ENCODE measurements around the gene FAAP20.

Gene FAAP20

DNA sequence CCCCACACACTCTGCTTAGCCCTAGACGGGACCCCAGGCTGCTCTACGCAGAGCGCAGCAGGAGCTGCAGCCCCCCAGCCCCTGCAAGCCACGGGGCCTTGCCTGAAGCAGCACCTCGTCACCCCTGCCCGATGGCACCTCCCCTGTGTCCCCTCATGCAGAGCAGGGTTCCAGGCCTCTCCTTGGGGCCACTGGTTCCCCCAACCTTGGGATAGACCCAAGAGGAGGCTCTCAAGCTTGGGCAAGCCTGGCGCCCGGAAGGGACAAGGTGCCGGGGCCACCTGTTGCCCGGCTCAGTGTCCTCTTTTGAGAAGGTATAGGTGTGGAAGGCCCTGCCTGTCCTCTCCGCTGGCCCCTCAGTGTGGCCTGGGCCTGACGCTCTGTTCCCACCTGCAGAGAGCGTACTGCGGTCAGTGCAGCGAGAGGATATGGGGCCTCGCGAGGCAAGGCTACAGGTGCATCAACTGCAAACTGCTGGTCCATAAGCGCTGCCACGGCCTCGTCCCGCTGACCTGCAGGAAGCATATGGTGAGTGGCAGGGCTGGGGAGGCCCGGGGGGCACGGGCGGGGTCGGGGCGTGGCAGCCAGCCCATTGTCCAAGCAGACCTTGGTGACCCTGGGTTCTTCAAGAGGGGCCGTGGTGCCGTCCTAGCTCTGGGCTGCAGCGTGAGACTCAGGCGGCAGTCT, 50.6 kb downstream of the FAAP20 start:
- no peak for DNase-seq
- Histone ChIP-seq H2BK15ac (ENCODE audit: low read depth, poor library complexity, severe bottlenecking) (no peak overlapping the region), H2AFZ (ENCODE audit: low read depth, low read length) (no peak overlapping the region), H3K4me2 (ENCODE audit: low read length, poor library complexity, severe bottlenecking) (no peak overlapping the region), H3K14ac (ENCODE audit: low read length in 2 of 2) (no peak overlapping the region), H3K27me3 (ENCODE audit: control insufficient read depth in 1 of 2, insufficient read depth in 1 of 2, low read length in 2 of 2) (peaks cover 0 to 26% of the 10 kb centered on the region in 2 experiments), H3K4ac (ENCODE audit: low read depth in 1 of 2, low read length in 2 of 2) (no peak overlapping the region), H2BK5ac (ENCODE audit: low read depth, low read length, poor library complexity, severe bottlenecking) (no peak overlapping the region), H3K4me3 (ENCODE audit: insufficient read depth in 1 of 2, low read depth in 1 of 2, low read length in 2 of 2) (no peak overlapping the region), H3K4me1 (ENCODE audit: control insufficient read depth, insufficient read depth, low read depth, low read length) (peaks cover 5% of the 10 kb centered on the region), H3K27ac (ENCODE audit: low read length, poor library complexity, severe bottlenecking) (no peak overlapping the region), H3K79me1 (replicated peaks; ENCODE audit: low read length, poor library complexity, severe bottlenecking) (no peaks in the 10 kb centered on the region), H3K9ac (ENCODE audit: low read length) (no peak overlapping the region), H2AK5ac (ENCODE audit: low read length, severe bottlenecking) (no peak overlapping the region), H4K8ac (ENCODE audit: low read length) (no peak overlapping the region), H3K23ac (ENCODE audit: low read length in 2 of 2) (no peak overlapping the region), H3K18ac (ENCODE audit: low read depth in 1 of 2, low read length in 2 of 2) (no peak overlapping the region), H4K91ac (ENCODE audit: low read length) (no peak overlapping the region), H2BK12ac (ENCODE audit: low read length in 2 of 2) (no peak overlapping the region), H3K36me3 (ENCODE audit: control insufficient read depth in 1 of 2, insufficient read depth in 2 of 2, low read depth in 1 of 2, low read length in 2 of 2) (peaks cover 0 to 47% of the 10 kb centered on the region in 2 experiments), H2BK120ac (ENCODE audit: low read depth, low read length) (no peak overlapping the region), H3K9me3 (ENCODE audit: control insufficient read depth, low read length) (no peaks in the 10 kb centered on the region)
- 93% methylated on average over 30 of the region's 30 CpGs for WGBS

- no peak overlapping the region for H3K4me2 ChIP-seq (ENCODE audit: low read length, poor library complexity, severe bottlenecking)
- H3K4ac ChIP-seq (ENCODE audit: low read depth in 1 of 2, low read length in 2 of 2): no peak overlapping the region
- no peak overlapping the region for H2AFZ ChIP-seq (ENCODE audit: low read depth, low read length)
- H3K4me1 ChIP-seq (ENCODE audit: control insufficient read depth, insufficient read depth, low read depth, low read length): peaks cover 15% of the 10 kb centered on the region
- no peak for DNase-seq
- peaks cover 0 to 38% of the 10 kb centered on the region in 2 experiments for H3K27me3 ChIP-seq (ENCODE audit: control insufficient read depth in 1 of 2, insufficient read depth in 1 of 2, low read length in 2 of 2)
- no peak overlapping the region for H2BK15ac ChIP-seq (ENCODE audit: low read depth, poor library complexity, severe bottlenecking)
- H3K14ac ChIP-seq (ENCODE audit: low read length in 2 of 2): no peak overlapping the region
- H3K27ac ChIP-seq (ENCODE audit: low read length, poor library complexity, severe bottlenecking): no peak overlapping the region
- no peak overlapping the region for H4K8ac ChIP-seq (ENCODE audit: low read length)
- H3K9me3 ChIP-seq (ENCODE audit: control insufficient read depth, low read length): no peaks in the 10 kb centered on the region
- H3K9ac ChIP-seq (ENCODE audit: low read length): no peak overlapping the region
- H3K4me3 ChIP-seq (ENCODE audit: insufficient read depth in 1 of 2, low read depth in 1 of 2, low read length in 2 of 2): no peak overlapping the region
- WGBS: 89% methylated on average over 2 of the region's 4 CpGs
- no peak overlapping the region for H2AK5ac ChIP-seq (ENCODE audit: low read length, severe bottlenecking)
- no peak overlapping the region for H2BK12ac ChIP-seq (ENCODE audit: low read length in 2 of 2)
- no peaks in the 10 kb centered on the region for H3K79me1 ChIP-seq (replicated peaks; ENCODE audit: low read length, poor library complexity, severe bottlenecking)
- H2BK120ac ChIP-seq (ENCODE audit: low read depth, low read length): no peak overlapping the region
- no peak overlapping the region for H3K18ac ChIP-seq (ENCODE audit: low read depth in 1 of 2, low read length in 2 of 2)
- peaks cover 0 to 48% of the 10 kb centered on the region in 2 experiments for H3K36me3 ChIP-seq (ENCODE audit: control insufficient read depth in 1 of 2, insufficient read depth in 2 of 2, low read depth in 1 of 2, low read length in 2 of 2)
- H4K91ac ChIP-seq (ENCODE audit: low read length): no peak overlapping the region
- no peak overlapping the region for H3K23ac ChIP-seq (ENCODE audit: low read length in 2 of 2)
- H2BK5ac ChIP-seq (ENCODE audit: low read depth, low read length, poor library complexity, severe bottlenecking): no peak overlapping the region
These were observed 53.5 kb downstream of the FAAP20 start for GRCh38 chr1:2141025-2141424.

Measured in mesenchymal stem cell (in vitro differentiated cells and primary cell).